CD4-positive, alpha-beta T cell treated with Interleukin-17A for 1 hour (primary cell): ENCODE measurements around the gene C2CD4A.

Experiments used
- DNase-seq: peaks from one replicate; pipeline ENCODE4 v3.0.0-alpha.2; 2020

C2CD4A gene

GRCh38 chr15:62060113-62060895 is 6.5 kb upstream of the C2CD4A start, which contains the start of gene VPS13C:
VPS13C (minus strand) TSS chr15:62060447; CDS start chr15:62060374, 73 bp downstream.
- peak; percentile 94 for DNase-seq

GRCh38 chr15:62060896-62061280 is 5.9 kb upstream of the C2CD4A start:
- no peak for DNase-seq

- no peak for DNase-seq
Observed at GRCh38 chr15:62063825-62064635, 2.7 kb upstream of the C2CD4A start.

- no peak for DNase-seq
Observed at GRCh38 chr15:62067448-62068044, 769 bp downstream of the C2CD4A start.

GRCh38 chr15:62068071-62068809 is 1.5 kb downstream of the C2CD4A start:
- DNase-seq: no peak

- no peak for DNase-seq
Observed at GRCh38 chr15:62068810-62069167, 2.0 kb downstream of the C2CD4A start.

- no peak for DNase-seq
Observed at GRCh38 chr15:62069551-62069950, 2.8 kb downstream of the C2CD4A start.

GRCh38 chr15:62071711-62072308 is 5.0 kb downstream of the C2CD4A start:
- DNase-seq: peak; percentile 62

GRCh38 chr15:62075595-62076277 is 9.0 kb downstream of the C2CD4A start:
- no peak for DNase-seq

- DNase-seq: no peak
Observed at GRCh38 chr15:62079594-62079993, 12.8 kb downstream of the C2CD4A start.

- DNase-seq: no peak
Observed at GRCh38 chr15:62083194-62084154, 16.7 kb downstream of the C2CD4A start.

- DNase-seq: no peak
Observed at GRCh38 chr15:62085740-62086139, 19.0 kb downstream of the C2CD4A start.

GRCh38 chr15:62087671-62088352 is 21.0 kb downstream of the C2CD4A start:
- DNase-seq: no peak

GRCh38 chr15:62088353-62088693 is 21.5 kb downstream of the C2CD4A start:
- DNase-seq: no peak

GRCh38 chr15:62089616-62090015 is 22.8 kb downstream of the C2CD4A start:
- no peak for DNase-seq

- no peak for DNase-seq
Observed at GRCh38 chr15:62090988-62091387, 24.2 kb downstream of the C2CD4A start.

GRCh38 chr15:62093809-62094208 is 27.0 kb downstream of the C2CD4A start:
- DNase-seq: no peak

- DNase-seq: no peak
Observed at GRCh38 chr15:62094388-62094787, 27.6 kb downstream of the C2CD4A start.

- DNase-seq: no peak
Observed at GRCh38 chr15:62099094-62099601, 32.4 kb downstream of the C2CD4A start.

- DNase-seq: no peak
Observed at GRCh38 chr15:62103431-62103830, 36.7 kb downstream of the C2CD4A start.
